Muscle layer of colon (tissue), 2 donors: ENCODE measurements around the gene MS4A6E.
"Not testable (repeated sequence)": the region's sequence is repeated elsewhere in the genome, so short reads cannot be mapped to it uniquely, and the experiment has no call there.

Experiments used
- H3K27ac ChIP-seq: one replicate; pipeline ENCODE4 v1.7.0; 2013; ENCODE audit warnings: low read depth, mild to moderate bottlenecking, low read length, moderate library complexity
- H3K27me3 ChIP-seq, 2 donors: one replicate each; pipeline ENCODE4 v1.7.0; 2013; ENCODE audit warnings: low read length in 2 of 2, mild to moderate bottlenecking in 2 of 2; ENCODE audit not compliant: insufficient read depth in 2 of 2, control insufficient read depth in 1 of 2
- H3K36me3 ChIP-seq: one replicate; pipeline ENCODE4 v1.7.0; 2013; ENCODE audit warnings: mild to moderate bottlenecking, low read length; ENCODE audit not compliant: insufficient read depth
- H3K4me1 ChIP-seq: one replicate; pipeline ENCODE4 v1.7.0; 2013; ENCODE audit warnings: mild to moderate bottlenecking, low read length; ENCODE audit not compliant: insufficient read depth
- H3K4me3 ChIP-seq, 2 donors: one replicate each; pipeline ENCODE4 v1.7.0; 2013; ENCODE audit warnings: low read length in 2 of 2, low read depth in 1 of 2, mild to moderate bottlenecking in 1 of 2, moderate library complexity in 1 of 2
- H3K9ac ChIP-seq: one replicate; pipeline ENCODE4 v1.7.0; 2013; ENCODE audit warnings: low read length
- H3K9me3 ChIP-seq: one replicate; pipeline ENCODE4 v1.7.0; 2013; ENCODE audit warnings: mild to moderate bottlenecking, low read length
- donor health status: abdominal sarcoma.
- donor health status: Adenocarcinoma of cecum.

Gene MS4A6E

DNA sequence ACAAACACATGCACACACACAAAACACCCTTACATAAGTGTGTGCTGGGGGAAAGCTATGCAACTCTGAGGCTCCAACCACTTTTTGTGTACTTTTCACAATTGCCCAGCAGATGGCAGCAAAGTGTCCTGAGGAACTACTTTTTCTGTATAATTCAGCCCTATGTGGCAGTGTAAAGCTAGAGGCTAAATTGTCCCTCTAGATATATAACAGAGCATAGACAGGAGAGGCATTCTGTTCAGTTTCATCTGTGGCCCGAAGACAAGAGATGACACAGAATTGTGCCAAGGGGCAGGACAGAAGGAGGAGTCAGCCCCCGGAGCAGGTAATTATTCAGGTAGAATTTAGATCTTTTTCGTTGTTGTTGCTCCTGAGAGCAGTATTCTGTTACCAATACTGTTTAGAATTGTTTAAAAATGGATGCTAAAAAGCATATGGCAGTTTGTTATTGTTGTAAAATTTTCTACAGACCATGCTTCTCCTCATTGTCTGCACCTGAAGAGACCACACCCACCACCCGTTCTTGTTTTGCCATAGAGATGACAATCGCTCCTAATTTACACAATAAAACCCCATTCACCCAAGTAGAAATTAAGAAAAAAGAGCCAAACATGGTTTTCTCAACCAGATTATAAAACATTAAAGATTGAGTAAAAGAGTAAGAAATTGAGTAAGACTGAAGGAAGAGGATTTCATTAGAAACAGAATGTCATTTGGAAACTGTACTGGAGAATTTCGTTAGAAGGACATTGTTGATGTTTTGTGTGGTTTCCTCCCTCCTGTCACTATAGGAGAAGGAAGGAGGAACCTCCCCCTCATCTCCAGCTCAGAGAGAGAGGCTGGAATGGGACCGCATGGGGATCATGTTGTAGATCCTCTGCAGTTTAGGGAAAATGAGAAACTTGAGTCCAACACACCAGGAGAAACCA, 36.8 kb downstream of the MS4A6E start:
- H3K27ac ChIP-seq: no peak overlapping the region
- H3K36me3 ChIP-seq: no peaks in the 10 kb centered on the region
- H3K27me3 ChIP-seq: no peaks in the 10 kb centered on the region
- H3K4me3 ChIP-seq: no peak overlapping the region
- no peak overlapping the region for H3K9ac ChIP-seq
- H3K9me3 ChIP-seq: no peaks in the 10 kb centered on the region
- no peaks in the 10 kb centered on the region for H3K4me1 ChIP-seq

DNA sequence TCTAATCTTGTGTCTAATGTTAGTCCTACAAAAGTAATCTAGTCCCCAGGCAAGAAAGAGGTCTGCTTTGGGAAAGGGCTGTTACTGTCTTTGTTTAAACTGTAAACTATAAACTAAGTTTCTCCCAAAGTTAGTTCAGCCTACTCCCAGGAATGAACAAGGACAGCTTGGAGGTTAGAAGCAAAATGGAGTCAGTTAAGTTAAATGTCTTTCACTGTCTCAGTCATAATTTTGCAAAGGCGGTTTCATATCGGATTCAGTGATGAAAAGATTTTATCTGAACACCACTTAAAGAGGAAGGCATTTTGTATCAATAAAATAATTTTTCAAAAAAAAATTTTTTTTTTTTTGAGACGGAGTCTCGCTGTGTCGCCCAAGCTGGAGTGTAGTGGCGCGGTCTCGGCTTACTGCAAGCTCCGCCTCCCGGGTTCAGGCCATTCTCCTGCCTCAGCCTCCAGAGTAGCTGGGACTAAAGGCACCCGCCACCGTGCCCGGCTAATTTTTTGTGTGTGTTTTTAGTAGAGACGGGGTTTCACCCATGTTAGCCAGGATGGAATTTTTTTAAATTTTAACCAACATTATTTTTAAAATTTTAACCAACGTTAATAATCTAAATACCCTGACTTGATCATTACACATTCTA, 39.3 kb downstream of the MS4A6E start:
- H3K9ac ChIP-seq: not testable (repeated sequence)

DNA sequence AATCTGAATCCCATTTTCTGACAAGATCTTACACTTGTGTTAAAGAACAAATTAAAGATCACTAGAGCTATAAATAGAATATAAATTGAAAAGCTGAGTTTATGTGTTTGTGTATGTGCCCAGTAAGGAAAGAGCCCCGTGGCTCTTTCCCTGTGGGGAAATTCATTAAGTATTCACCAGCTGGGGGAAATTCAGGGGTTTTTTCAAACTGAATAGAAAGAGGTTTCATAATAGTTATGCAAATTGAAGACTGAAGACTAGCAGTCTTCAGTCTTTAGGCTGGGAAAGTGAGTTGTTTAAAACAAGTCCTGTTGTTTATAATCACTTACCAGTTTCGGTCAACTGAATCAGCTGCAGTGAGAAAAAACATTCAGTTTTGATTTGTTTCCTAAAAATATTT, 40.0 kb downstream of the MS4A6E start:
- no peak overlapping the region for H3K4me3 ChIP-seq
- H3K4me1 ChIP-seq: no peaks in the 10 kb centered on the region
- H3K9ac ChIP-seq: no peak overlapping the region
- H3K27ac ChIP-seq: no peak overlapping the region
- no peaks in the 10 kb centered on the region for H3K36me3 ChIP-seq
- no peaks in the 10 kb centered on the region for H3K9me3 ChIP-seq
- H3K27me3 ChIP-seq: no peaks in the 10 kb centered on the region

More for the DNA sequence above, 39.3 kb downstream of the MS4A6E start:
- not testable (repeated sequence) for H3K36me3 ChIP-seq, H3K4me3 ChIP-seq, H3K27ac ChIP-seq, H3K27me3 ChIP-seq, H3K4me1 ChIP-seq, H3K9me3 ChIP-seq

DNA sequence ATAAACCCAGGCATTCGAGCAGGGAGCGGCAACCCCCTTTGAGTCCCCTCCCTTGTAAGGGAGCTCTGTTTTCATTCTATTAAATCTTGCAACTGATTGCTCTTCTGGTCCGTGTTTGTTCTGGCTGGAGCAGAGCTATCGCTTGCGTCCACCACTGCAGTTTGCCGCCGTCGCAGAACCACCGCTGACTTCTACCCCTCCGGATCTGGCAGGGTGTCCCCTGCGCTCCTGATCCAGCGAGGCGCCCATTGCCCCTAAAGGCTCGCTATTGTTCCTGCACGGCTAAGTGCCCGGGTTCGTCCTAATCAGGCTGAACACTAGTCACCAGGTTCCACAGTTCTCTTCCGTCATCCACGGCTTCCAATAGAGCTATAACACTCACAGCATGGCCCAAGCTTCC, 40.8 kb downstream of the MS4A6E start:
- no peak overlapping the region for H3K9ac ChIP-seq
- no peak overlapping the region for H3K4me3 ChIP-seq
- no peaks in the 10 kb centered on the region for H3K36me3 ChIP-seq
- no peaks in the 10 kb centered on the region for H3K27me3 ChIP-seq
- no peak overlapping the region for H3K27ac ChIP-seq
- no peaks in the 10 kb centered on the region for H3K4me1 ChIP-seq
- H3K9me3 ChIP-seq: no peaks in the 10 kb centered on the region

DNA sequence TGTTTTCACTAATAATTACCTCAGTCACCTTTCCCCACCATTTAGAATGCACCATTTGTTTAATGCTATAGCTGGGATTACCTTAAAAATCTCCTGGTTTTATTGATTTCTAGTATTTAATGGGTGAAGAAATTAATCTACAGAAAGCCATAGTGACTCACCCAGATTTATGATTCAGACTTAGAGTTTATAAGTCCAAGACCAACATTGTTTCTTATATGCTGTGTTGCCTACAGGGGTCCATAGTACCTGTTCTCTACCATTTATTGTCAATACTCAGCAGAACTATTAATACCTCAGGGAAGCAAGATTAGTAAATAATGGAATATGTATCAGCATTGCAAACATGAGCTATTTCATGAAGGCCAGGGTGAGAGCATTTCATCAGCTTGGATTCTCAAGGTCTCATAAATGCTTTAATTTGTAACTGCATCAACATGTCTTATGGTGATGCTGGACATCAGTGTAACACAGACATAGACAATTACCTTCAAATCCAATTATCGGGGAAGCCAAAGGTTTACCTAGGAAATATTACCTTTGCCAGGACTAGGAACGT, 43.3 kb downstream of the MS4A6E start:
- Histone ChIP-seq H3K4me3 (no peak overlapping the region), H3K27me3 (no peaks in the 10 kb centered on the region), H3K36me3 (no peaks in the 10 kb centered on the region), H3K9ac (no peak overlapping the region), H3K27ac (no peak overlapping the region), H3K4me1 (no peaks in the 10 kb centered on the region), H3K9me3 (no peaks in the 10 kb centered on the region)

DNA sequence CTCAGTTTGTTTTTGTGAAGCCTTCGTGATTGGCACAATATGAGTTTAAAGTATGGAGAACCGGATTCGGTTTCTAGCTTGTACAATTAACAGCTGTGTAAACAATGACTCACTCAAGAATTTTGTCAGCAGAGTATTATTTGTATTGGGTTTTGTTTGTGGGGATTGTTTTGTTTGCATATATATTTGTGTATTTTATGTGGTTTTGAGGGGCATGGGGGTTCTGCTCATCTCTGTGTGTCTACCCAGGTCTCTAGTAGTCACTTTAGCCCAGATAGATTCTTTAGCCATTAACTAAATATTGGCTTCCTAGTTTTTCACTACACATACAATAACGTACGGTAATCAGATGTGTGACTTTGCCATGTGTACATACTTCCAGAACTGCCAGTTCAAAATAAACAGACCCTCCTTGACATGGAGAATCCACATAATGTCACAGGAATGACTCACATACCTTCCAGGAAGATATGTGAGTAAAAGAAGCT, 43.8 kb downstream of the MS4A6E start:
- H3K4me1 ChIP-seq: no peaks in the 10 kb centered on the region
- H3K9me3 ChIP-seq: no peaks in the 10 kb centered on the region
- H3K9ac ChIP-seq: no peak overlapping the region
- no peak overlapping the region for H3K4me3 ChIP-seq
- H3K36me3 ChIP-seq: no peaks in the 10 kb centered on the region
- no peaks in the 10 kb centered on the region for H3K27me3 ChIP-seq
- H3K27ac ChIP-seq: no peak overlapping the region

DNA sequence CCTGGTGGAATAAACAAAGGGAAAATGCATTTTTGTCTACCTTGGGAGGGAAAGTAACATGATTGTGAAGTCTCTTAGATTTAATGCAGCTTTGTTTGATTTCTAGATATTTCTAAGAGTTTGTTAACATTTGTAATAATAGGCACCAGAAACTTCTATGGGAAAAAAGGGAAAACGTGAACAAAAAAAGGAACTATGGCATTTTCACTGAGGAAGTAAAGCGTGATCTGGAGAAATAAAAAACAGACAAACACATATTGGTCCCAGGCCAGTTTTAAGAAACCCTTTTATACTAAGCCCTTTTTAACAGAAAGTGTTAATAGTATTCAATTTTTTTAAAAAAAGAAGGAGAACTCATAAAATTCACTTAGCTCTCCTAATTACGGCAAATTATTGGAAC, 44.3 kb downstream of the MS4A6E start:
- Histone ChIP-seq H3K4me3 (no peak overlapping the region), H3K27ac (no peak overlapping the region), H3K9me3 (no peaks in the 10 kb centered on the region), H3K4me1 (no peaks in the 10 kb centered on the region), H3K36me3 (no peaks in the 10 kb centered on the region), H3K9ac (no peak overlapping the region), H3K27me3 (no peaks in the 10 kb centered on the region)

DNA sequence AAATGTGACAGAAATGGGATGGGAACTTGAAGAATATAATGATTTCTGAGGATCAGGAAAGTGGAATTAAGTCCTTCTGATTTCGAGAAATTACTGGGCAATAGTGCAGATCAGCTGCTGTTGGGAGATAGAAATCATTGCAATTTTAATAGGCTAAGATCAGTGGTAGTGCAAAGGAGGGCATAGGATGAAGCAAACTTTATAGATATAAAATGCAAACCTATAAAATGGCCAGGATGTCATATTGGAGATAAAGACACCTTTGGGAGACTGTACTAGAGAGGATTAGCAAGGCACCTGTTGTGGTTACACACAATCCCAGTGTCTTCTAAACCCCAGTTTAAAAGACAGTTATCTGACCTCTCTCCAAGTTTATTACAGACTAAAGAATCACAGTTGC, 44.8 kb downstream of the MS4A6E start:
- Histone ChIP-seq H3K9me3 (no peaks in the 10 kb centered on the region), H3K36me3 (no peaks in the 10 kb centered on the region), H3K27ac (no peak overlapping the region), H3K27me3 (no peaks in the 10 kb centered on the region), H3K4me1 (no peaks in the 10 kb centered on the region), H3K4me3 (no peak overlapping the region), H3K9ac (no peak overlapping the region)

DNA sequence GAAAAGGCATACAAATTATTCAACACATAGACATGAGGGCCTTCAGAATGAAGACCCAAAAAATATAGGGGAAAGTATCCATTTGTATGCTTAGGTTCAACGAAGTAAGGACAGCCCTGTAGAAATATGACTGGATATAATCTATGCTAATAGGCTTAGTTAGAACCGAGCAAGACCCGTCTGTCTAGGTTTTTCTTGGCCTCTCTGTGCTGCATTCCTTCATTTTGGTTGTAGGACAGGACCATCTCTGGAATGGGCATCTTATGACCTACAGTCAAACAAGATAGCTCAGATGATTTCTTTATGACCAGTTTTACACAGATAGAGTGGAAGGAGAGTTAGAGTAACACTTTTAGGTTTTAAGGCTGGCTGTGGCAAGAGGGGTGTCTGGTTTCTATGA, 45.7 kb downstream of the MS4A6E start:
- H3K27me3 ChIP-seq: no peaks in the 10 kb centered on the region

DNA sequence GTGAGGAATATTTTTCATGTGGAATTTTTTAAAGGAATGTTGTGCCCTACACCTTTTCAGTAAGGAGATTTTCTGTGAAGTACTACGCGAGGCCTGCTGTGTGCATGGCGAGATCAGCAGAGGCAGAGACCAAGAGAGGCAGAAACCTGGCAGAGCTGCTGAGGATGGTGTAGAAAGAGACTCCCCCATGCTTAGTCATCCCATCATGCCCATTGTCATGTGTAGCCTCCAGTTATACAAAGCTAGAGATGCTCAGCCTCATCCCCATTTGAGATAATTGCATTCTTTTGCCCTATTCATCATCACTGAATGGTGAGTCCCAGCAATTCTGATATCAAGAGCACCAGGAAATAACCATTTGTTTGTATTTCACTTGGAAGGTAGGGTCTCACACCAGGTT, 48.3 kb downstream of the MS4A6E start:
- no peaks in the 10 kb centered on the region for H3K27me3 ChIP-seq
- H3K9ac ChIP-seq: no peak overlapping the region
- no peaks in the 10 kb centered on the region for H3K36me3 ChIP-seq
- H3K4me3 ChIP-seq: no peak overlapping the region
- no peak overlapping the region for H3K27ac ChIP-seq
- no peaks in the 10 kb centered on the region for H3K4me1 ChIP-seq
- H3K9me3 ChIP-seq: no peaks in the 10 kb centered on the region

More for the DNA sequence above, 45.7 kb downstream of the MS4A6E start:
- no peaks in the 10 kb centered on the region for H3K9me3 ChIP-seq
- H3K4me1 ChIP-seq: no peaks in the 10 kb centered on the region
- H3K4me3 ChIP-seq: no peak overlapping the region
- no peak overlapping the region for H3K9ac ChIP-seq
- H3K36me3 ChIP-seq: no peaks in the 10 kb centered on the region
- no peak overlapping the region for H3K27ac ChIP-seq

DNA sequence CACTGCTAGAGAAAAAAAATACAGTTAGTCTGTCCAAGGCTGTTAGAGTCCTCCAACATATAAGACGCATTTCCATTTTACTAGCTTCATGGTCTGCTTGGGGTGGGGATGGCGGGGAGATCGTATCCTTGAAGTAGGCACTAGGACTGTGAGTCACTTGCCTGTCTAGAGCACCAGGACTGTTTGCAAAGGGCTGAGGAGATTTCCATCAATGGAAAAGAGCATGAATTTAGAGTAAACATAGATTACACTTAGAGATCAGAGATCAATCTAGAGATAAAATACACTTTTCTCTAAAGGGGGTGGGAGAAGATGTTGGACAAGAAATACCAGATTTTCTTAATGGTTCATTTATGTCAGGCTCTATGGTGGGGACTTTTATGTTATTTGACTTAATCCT, 49.5 kb downstream of the MS4A6E start:
- Histone ChIP-seq H3K27me3 (no peaks in the 10 kb centered on the region), H3K27ac (no peak overlapping the region), H3K9me3 (no peaks in the 10 kb centered on the region), H3K9ac (no peak overlapping the region), H3K4me3 (no peak overlapping the region), H3K4me1 (no peaks in the 10 kb centered on the region), H3K36me3 (no peaks in the 10 kb centered on the region)
